ENCODE data around the gene HIPK1.
A peak's percentile ranks its signal among the peaks of the same experiment; 100 is the strongest.

DNA sequence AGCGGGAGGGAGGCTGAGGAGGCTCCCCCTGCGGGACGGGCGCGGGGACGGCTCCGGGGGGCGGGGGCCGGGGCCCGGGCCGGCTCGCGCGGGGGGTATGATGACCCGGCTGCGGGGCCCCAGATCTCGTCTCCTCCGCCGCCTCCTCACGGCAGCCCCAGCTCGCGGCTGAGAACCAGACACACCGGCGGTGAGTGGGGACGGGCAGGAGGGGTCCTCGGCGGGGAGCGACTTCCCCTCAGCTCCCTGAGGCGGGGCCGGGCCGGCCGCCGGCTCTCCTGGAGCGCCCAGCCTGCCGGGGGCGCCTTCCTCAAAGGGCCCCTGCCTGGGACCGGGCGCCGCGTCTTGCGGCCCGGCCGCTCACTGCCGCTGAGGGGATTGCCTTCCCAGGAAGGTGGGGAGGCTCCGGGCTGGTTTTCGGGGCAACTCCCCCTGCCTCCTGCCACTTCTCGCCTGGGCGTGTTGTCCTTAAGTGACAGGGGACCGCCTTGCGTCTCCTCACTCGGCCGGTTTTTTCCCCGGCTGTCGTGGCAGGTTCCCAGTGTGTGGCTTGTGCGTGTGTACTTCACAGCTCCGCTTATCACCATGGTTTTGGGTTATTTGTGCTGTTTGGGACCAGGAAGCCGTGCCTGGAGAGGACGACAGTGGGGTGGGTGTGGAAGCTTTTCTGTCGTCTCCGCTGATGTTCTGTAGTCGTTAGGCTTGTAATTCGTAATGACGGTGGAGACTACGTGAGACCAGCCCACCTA lies 800 bp downstream of the HIPK1 start:
- peak in 1 of 2 donors; percentile 21 for TF ChIP-seq POLR2A (IDR thresholded peaks at IDR 0.05)
- TF ChIP-seq, protein P1, sequence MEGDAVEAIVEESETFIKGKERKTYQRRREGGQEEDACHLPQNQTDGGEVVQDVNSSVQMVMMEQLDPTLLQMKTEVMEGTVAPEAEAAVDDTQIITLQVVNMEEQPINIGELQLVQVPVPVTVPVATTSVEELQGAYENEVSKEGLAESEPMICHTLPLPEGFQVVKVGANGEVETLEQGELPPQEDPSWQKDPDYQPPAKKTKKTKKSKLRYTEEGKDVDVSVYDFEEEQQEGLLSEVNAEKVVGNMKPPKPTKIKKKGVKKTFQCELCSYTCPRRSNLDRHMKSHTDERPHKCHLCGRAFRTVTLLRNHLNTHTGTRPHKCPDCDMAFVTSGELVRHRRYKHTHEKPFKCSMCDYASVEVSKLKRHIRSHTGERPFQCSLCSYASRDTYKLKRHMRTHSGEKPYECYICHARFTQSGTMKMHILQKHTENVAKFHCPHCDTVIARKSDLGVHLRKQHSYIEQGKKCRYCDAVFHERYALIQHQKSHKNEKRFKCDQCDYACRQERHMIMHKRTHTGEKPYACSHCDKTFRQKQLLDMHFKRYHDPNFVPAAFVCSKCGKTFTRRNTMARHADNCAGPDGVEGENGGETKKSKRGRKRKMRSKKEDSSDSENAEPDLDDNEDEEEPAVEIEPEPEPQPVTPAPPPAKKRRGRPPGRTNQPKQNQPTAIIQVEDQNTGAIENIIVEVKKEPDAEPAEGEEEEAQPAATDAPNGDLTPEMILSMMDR (IDR thresholded peaks at IDR 0.05), result peak in 1 of 6 experiments; percentile 10
